ENCODE data around the gene MIGA2. TPM values are rescaled to one million over a fixed set of nuclear protein-coding genes. Genes with fewer than 3 reads are reported as not detected.
"Not testable (repeated sequence)": the region's sequence is repeated elsewhere in the genome, so short reads cannot be mapped to it uniquely, and the experiment has no call there.

MIGA2 gene
- polyA plus RNA-seq, 5 donors, result 11.7 to 22.0 (median 18.9) TPM

DNA sequence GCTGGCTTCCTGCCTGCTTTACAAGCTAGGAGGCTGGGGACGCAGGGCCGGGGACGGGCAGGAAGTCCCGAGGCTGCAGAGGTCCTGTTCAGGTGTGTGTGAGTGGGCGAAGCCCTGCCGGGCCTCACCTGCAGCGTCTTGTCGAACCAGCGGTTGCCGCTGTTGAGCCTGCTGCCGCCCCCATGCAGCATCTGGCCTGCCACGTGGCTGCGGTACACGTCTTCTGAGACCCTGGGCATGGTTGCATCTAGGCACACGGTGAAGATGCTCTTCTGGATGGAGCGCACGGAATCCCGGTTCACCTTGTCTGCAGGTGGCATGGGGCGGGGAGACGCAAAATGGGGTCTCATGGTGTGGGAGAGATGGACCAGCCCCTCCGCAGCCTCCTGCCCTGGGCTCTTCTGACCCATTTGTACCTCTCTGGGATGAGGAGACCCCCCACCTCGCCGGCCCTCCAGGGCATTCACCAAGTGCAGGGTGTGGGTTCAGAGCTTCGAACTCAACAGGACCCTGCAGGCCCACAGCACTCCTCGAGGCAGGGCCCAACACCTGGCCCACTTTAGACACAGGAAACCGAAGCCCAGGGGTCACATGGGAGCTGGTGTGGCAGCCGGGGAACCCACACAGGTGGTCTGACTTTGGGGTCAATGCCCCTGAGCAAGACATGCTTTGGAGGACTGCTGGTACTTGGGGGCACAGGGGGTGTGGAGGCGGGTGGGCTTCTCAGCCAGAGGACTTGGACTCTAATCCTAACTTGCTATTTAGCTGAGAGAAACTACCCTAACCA is 64.2 kb downstream of the MIGA2 start:
- DNase-seq, result no peak

DNA sequence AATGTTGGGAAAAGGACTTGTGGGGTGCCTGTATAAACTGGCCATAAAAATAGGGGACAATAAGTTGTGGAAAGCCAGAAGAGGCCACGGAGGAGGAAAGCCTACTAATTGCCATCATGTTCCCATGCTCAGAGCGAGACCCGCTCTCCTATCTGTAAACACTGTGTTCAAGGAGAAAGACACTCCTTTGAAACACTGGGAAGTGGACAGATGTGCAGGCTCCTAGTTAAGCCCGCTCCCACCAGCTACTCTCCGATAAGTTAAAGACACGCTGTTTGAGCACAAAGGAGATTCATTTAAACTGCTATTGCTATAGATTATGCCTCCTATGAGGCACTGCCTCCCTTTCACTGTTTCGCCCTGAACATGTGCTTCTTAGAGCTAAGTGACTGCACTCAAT is 64.9 kb downstream of the MIGA2 start:
- DNase-seq, result no peak

DNA sequence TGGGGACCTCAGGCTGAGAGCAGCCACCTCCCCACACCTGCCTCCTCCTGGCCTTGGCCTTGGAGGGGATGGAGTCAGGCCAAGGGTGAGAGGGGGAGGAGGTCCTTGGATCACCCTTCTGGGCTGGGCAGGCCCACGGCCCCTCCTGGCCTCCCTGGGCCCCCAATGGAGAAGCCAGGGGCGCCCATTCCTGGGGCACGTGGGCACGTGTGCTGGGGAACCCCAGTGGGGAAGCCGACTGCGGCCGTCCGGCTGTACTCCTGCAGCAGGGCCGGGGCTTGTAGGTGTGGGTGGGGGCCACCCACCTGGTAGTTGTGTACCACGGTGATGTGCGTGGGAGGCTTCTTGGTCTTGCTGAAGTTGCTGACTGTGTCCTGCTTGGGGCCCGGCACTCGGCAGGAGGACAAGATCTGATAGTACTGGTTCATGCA is 65.7 kb downstream of the MIGA2 start:
- DNase-seq, result no peak

DNA sequence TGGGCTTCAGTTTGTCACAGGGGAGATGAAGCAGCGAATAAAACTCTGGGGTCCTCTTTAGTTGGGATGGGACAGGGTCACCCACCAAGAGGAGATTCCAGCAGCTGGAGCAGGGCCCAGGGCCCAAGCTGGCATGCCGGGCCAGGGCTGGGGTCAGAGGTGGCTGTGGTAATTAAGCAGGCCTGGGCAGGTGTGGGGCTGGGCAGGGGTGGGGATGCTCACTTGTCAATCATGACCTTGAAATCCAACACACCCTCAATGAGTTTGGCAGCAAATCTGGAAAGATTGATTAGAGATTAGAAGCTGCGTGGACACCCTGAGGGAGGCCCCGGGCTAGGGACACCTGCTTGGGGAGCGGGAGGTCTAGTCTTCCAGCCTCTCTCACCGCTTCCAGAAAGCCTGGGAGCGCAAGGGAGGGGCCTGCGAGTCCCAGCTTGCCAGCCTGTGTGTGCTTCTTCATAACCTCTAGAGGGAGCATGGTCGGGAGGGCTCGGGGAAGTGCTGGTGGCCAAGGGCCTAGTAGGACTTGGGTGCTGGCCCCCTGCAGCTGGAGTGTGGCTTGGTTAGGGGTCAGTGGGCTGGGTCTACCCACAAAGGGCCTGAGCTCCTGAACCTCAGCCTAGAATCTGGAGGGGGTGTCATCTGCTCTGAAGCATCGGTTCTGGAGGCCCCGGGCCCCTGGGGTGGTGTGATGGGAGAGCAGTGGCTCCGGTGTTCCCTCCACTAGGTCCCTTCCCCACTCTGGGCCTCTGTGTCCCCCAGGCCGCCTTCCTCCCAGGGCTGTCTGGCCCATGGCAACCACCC is 66.6 kb downstream of the MIGA2 start:
- no peak for DNase-seq

DNA sequence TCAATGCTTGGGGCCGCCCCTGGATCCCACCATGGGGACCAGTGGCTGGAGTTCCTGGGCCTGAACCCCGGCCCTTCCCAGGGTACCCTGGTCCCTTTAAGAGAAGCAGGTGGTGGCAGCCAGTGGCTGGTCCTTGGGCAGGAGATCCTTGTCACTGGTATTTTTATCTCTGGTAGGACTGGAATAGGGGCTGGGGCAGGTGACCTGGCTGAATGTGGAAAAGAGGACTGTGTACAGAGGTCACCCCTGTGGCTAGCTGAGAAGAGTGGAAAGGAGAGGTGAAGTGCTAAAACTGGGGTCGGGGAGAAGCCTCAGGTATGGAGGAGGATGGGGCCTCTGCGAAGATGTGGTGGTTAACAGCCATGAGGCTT is 67.2 kb downstream of the MIGA2 start:
- DNase-seq, result no peak

DNA sequence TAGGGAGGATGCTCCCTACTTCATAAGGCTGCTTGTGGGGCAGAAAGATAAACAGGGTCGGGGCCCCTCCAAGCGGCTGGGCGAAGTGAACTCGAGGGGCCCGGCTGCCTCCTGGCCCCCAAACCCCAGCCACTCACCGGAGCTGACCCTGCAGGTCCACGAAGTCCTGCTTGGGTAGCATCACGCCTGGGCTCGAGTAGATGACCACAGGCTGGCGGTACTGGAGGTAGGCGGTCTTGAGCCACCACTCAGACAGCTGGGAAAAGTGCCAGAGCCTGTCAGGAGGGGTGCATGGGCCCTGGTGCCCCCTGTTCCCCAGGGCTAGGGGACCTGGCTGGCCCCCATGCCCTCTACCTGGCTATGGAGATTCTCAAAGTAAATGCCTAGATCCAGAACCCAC is 67.6 kb downstream of the MIGA2 start:
- no peak for DNase-seq

DNA sequence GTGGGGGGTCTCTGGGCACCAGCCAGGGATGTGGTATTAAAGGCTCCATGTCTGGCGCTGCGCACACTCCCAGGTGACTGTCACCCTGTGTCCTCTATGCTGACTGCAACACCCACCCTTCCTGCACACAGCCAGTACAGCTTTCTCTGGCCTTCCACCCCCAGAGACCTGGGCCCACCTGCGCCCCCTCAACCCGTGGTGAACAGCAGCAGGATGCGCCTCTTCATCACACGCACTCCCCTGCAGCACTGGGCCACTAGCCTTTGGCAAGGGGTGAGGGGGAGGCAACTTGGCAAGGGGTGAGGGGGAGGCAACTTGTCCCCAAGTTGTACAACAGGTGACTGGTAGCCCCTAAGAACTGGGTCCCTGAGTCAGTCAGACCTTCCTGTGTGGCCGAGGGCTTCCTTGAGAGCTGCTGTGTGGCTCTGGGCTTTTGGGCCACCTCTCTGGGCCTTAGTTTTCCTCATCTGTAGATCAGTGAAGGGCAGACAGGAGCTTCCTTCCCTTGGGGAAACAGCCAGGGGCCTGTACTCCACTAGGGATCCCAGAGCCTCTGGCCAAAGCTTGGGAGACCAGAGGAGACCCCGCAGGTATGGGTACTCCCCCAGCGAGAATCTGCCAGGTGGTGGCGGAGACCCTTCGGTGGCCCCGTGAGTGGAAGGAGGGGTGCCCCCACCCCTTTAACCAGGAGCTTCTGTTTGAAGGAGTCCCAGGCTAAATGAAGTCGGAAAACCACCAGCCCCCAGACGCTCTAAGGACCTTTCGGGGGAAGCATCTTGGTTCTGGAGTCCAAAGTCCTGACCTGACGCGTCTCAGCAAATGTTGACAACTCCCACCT is 69.7 kb downstream of the MIGA2 start:
- DNase-seq, result no peak

DNA sequence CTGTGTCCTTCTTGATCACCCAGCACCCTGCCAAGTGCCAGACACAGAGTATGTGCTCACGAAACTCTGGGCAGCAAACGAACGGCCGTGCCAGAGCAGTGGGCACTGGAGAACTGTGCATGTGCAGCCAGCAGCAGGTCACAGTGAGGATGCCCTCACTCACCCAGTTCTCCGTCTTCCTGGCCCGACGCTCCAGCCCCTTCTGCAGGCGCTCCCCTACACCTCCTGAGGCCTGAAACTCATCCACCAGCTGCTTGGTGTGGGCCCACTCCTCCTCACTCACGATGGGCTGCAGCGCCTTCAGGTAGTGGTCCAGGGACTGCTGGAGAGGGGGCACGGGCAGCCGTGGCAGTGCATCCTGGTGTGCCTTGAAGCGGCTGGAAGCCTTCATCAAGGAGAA is 71.2 kb downstream of the MIGA2 start:
- no peak for DNase-seq

DNA sequence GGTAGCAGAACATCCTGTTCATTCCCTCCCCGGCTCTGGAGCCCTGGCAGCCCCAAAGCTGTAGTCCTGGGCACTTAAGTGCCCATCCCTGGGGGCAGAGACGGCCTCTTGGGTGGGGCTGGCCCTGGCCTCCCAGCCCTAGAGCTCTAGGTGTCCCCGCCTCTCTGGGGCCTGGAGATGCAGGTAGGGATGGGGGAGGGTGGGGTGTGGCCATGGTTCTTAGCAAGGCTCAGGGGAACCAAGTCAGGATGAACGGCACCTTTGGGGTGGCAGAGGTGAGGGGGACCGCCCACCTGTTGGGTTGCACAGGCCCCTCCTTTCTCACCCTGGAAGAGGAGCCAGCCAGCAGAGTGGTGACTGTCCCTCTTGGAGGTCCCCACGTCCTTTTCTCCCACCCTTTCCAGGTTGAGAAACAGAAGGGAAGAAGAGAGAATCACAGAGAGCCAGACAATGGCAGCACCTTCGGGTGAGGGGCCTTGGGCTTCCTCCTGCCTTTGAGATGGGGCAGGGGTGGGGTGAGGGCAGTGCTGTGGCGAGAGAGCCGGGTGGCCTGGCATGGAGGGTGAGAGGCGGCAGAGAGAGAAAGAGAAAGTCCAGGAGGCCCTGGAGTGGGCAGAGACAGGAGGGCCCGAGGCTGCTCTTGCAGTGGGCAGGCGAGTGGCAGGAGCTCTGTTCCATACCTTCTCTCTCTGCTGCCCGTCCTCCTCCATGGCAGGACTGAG is 71.8 kb downstream of the MIGA2 start:
- no peak for DNase-seq

DNA sequence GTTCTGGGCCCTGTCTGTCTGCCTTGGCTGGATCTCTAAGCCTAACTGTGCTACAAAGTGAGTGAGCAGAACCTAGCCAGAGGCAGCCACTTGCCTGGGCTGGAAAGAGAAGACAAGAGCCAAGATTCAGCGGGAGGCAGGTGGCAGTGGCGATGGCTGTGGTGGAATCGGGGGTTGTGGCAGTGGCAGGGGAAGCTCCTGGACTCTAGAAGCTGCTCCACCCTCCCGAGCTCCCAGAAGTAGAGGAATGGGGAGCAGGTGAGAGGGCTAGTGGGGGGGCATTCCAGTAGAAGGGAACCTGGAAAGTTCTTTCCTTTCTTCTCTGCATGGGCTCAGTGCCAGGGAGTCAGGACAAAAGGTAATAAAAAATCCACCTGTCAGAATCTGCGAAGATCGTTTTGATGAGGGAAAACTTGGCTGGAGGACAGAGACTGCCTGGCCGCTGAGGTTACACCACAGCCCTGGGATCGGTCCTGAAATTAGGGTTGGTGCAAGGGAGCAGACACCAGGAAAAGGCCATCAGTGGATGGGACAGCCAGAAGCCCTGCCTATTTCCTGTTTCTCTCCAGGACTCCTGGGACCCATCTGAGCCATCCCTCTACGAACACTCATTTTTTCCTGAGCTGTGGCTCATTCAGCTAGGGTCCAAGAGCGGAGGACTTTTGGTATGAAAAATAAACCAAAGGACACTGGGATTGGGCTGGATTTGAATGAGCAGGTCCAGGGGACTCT is 72.5 kb downstream of the MIGA2 start:
- no peak for DNase-seq

DNA sequence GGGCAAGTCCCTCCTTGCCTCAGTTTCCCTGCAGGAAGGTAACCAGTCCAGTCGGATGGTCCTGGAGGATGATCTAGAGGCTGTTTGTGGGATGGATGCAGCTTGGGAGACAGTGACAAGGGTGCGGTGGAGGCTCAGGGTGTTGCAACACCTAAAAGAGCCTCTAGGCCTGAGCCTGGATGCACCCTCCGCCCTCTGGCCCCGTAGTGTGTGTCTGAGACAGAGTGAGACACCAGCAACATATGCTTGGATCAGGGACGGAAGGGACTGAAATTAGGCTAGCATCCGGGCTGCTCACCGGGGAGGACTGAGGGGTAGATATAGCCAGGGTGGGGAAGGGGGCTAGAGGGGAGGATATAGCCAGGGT is 73.1 kb downstream of the MIGA2 start:
- DNase-seq, result no peak

DNA sequence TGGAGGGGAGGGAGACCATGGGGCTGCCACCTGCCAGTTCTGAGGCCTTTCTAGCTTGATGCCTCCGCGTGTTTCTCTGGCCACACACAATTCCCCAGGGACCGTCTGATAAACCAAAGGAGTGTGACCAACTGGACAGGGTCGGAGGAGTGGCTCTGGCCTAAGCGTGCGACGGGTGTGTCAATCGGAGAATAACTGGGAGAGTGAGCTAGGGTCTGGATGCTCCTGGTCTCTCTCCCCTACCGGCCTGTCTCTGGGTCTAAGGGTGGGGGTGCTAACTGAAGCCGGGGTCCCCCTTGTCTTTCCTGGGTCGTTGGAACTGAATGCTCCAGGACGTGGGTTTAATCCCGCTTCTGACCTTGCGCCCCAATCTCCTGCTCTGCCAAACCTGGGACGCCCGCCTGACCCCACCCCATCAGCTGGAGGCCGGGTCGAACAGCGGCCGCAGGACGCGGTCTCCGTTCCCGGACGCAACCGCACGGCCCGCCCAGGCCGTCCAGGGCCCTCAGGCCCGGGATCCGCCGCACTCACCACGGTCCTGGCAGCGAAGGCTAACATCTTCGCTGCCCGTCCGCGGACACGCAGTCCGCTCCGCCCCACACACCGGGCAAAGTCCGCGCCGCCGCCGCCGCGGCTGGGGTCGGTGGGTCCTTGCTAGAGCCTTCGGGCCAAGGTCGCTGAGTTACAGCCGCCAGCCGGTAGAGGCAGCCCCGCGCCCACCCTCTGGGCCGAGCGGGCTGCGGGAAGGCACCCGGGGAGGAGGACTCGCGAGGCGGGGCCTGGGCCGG is 73.7 kb downstream of the MIGA2 start:
- DNase-seq, result peak in 1 of 2 donors; percentile 11

DNA sequence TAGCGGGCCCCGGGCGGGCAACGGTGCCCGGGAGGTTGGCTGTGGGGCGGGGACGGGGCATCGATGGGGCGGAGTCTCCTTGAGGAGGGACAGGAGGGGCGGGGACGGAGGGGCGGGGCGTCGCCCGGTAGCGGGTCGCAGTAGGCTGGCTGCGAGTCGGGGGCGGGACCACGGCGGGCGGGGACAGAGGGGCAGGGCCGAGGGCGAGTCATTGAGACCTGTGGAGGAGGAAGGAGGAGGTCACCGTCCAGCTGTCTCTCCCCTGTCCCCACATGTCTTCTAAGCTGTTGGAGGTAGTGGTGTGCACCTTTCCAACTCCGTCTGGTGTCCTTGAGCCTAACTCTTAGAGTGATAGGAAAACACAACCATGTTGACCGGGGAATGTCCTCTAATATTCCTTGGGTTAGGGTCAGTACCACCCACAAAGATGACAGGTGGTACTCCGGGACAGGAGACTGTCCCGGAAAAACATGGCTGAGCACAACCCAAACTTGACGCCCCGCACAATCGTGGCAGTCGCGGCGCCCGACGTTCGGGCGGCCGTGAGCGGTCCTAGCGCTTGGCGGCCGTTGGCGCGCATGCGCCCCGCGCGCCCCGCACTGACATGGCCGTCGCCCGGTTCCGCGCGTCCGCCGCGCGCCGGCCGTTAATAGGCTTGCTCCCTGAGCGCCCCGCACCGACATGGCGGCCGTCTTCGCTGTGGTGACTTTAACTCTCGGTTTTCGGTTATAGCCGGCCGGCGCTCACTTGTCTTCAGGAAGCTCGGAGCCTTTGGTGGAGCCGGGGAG is 74.5 kb downstream of the MIGA2 start, which contains the start of the genes CRAT and PTPA:
Gene CRAT, minus strand, starts transcription at position 54 of the 788 bp plus-strand sequence. CDS start 284 bp downstream, outside the sequence.
Gene PTPA, plus strand, starts transcription at position 676 of the 788 bp plus-strand sequence. CDS start 186 bp downstream, outside the sequence.
- DNase-seq, result peak; percentile 90 to 91

DNA sequence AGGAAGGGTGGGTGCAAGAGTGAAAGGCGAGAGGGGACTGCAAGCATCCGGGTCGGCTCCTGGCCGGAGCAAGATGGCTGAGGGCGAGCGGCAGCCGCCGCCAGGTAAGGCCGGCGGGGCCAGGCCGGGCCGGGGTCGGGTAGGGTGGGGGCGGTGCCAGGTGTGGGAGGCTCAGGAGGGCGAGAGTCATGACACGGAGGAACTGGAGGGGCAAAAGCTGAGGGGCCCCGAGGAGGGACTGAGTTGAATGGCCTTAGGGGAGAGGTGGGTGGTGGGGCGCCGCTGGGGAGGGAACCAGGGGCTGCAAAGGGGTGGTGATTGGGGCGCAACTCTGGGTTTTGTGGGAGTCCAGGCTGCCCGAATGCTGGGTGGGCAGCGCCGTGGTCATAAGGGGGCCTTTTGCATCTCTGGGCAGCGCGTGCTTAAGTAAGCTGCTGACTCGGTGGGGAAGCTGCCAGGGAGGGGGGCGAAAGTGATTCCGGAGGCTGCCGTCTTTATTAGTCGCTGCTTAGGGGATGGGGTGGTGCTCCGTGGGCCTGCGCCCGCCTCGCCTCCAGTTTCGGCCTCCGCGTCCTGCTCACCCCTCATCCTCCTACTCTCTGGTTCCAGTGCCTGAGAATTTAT is 75.2 kb downstream of the MIGA2 start:
- peak; percentile 37 to 42 for DNase-seq

DNA sequence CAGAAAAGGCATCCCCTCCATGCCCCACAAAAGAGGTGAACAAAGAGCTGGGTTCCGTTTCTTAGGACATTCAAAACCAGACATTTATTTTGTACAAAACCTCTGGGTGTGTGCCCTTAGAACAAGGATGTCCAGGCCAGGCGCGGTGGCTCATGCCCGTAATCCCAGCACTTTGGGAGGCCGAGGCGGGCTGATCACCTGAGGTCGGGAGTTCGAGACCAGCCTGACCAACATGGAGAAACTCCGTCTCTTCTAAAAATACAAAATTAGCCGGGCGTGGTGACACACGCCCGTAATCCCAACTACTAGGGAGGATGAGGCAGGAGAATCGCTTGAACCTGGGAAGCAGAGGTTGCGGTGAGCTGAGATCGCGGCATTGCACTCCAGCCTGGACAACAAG is 76.1 kb downstream of the MIGA2 start:
- not testable (repeated sequence) for DNase-seq

DNA sequence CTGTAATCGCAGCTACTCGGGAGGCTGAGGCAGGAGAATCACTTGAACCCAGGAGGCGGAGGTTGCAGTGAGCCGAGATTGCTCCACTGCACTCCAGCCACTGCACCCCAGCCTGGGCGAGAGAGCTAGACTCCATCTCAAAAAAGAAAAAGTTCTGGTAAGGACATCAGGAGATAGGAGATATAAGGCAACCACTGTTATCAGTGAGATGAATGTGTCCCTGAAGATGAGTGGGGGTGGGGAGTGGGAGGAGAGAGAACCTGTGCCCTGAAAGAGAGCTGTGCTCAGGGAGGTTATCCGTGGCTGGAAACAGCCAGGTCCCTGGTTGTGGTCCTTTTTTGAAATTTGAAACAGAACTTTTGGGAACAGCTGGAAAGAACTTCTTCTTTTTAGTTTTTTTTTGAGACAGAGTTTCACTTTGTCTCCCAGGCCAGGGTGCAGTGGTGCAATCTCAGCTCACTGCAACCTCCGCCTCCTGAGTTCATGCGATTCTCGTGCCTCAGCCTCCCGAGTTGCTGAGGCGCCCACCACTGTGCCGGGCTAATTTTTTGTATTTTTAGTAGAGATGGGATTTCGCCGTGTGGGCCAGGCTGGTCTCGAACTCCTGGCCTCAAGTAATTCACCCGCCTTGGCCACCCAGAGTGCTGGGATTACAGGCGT is 77.3 kb downstream of the MIGA2 start:
- DNase-seq, result no peak

DNA sequence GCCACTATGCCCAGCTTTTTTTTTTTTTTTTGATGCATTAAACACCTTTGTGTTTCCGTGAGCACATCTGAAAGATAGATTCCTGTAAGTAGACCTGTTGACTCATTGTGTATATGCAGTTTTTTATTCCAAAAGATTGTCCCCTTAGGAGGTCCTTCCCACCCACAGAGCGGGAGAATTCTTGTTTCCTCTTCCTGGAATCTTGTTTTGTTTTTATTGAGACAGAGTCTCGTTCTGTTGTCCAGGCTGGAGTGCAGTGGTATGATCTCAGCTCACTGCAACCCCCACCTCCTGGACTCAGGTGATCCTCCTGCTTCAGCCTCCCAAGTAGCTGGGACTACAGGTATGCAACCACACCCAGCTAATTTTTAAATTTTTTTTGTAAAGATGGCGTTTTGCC is 82.4 kb downstream of the MIGA2 start:
- DNase-seq, result no peak

DNA sequence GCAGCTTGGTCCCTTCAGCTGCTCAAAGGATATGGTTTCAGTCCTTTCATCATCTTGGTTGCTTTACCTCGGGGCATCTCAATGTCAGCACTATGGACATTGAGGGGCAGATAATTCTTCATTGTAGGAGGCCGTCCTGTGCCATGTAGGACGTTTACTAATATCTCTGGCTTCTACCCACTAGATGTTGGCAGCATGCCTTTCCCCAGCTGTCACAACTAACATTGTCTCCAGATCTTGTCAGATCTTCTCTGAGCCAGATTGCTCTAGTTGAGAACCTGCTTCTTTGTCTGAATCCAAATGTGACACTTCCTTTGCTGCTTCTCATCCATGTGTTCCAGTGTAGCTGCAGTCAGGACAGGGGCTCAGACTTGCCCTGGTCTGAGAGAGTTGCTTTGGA is 85.1 kb downstream of the MIGA2 start:
- peak in 1 of 2 donors; percentile 39 for DNase-seq

Measured in right lung (tissue), 5 donors.